ENCODE results near the gene SPRED1.

- TF ChIP-seq CTCF (IDR thresholded peaks at IDR 0.05), result no peak
- no peak for TF ChIP-seq POLR2A (IDR thresholded peaks at IDR 0.05)
Measured at GRCh38 chr15:38267421-38268022, 14.9 kb downstream of the SPRED1 start.
